ENCODE data around the gene RHBDF1. TPM values are rescaled to one million over a fixed set of nuclear protein-coding genes. Genes with fewer than 3 reads are reported as not detected.

RHBDF1 gene, protein sequence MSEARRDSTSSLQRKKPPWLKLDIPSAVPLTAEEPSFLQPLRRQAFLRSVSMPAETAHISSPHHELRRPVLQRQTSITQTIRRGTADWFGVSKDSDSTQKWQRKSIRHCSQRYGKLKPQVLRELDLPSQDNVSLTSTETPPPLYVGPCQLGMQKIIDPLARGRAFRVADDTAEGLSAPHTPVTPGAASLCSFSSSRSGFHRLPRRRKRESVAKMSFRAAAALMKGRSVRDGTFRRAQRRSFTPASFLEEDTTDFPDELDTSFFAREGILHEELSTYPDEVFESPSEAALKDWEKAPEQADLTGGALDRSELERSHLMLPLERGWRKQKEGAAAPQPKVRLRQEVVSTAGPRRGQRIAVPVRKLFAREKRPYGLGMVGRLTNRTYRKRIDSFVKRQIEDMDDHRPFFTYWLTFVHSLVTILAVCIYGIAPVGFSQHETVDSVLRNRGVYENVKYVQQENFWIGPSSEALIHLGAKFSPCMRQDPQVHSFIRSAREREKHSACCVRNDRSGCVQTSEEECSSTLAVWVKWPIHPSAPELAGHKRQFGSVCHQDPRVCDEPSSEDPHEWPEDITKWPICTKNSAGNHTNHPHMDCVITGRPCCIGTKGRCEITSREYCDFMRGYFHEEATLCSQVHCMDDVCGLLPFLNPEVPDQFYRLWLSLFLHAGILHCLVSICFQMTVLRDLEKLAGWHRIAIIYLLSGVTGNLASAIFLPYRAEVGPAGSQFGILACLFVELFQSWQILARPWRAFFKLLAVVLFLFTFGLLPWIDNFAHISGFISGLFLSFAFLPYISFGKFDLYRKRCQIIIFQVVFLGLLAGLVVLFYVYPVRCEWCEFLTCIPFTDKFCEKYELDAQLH
- total RNA-seq (2013) = 0.06 TPM
- under 1 TPM in 1 of 3 donors, not detected in 2; 0.20 TPM for polyA plus RNA-seq
- polyA minus RNA-seq = 0.88 and 1.1 TPM in 2 replicates
- total RNA-seq = 0 to 0.60 (median 0.29) reads per million in 11 experiments

GRCh38 chr16:72561-73548 lies at the start of gene RHBDF1:
Gene RHBDF1 (minus strand): TSS chr16:72631. CDS start chr16:65015, 7,616 bp downstream.
- peaks cover 52 to 69% (median 54%) of the 10 kb centered on the region in 3 donors for H3K27me3 Mint-ChIP-seq (ENCODE audit: low read depth in 3 of 3)
- H3K27me3 ChIP-seq (ENCODE audit: control insufficient read depth in 2 of 2, insufficient read depth in 2 of 2, low read length in 2 of 2) = peaks cover 13 to 54% of the 10 kb centered on the region in 2 donors
- TF ChIP-seq CTCF (IDR thresholded peaks at IDR 0.05) = no peak
- intact Hi-C loops (cut with micrococcal nuclease) = no loop called here
- WGBS (ENCODE audit: insufficient coverage) = 19% methylated on average over 59 of the region's 62 CpGs
- peak in 1 of 3 donors; percentile 43 for DNase-seq
- peak within 1 kb of the TSS in 2 of 7 donors; percentile 5 to 46 for H3K27ac Mint-ChIP-seq
- H4K20me1 ChIP-seq (ENCODE audit: insufficient read depth, low read length) = no peaks in the 10 kb centered on the region
- H3K9me3 ChIP-seq (replicated peaks in 1 of 2; ENCODE audit: control insufficient read depth in 1 of 2, insufficient read depth in 1 of 2, low read length in 2 of 2) = peaks cover 0 to 6% of the 10 kb centered on the region in 2 donors
- H3K79me2 ChIP-seq (ENCODE audit: insufficient read depth, low read length) = no peaks in the 10 kb centered on the region
- H3K36me3 Mint-ChIP-seq = peaks cover 0 to 3% of the 10 kb centered on the region in 2 donors
- no peak within 1 kb of the TSS for H3K9ac ChIP-seq (ENCODE audit: insufficient read depth, low read length, poor library complexity, severe bottlenecking)
- peaks cover 27% of the 10 kb centered on the region for H3K4me1 Mint-ChIP-seq
- no peak within 1 kb of the TSS for H3K27ac ChIP-seq (ENCODE audit: low read depth in 1 of 2, low read length in 2 of 2)
- peak within 1 kb of the TSS; percentile 47 to 83 for H3K4me3 Mint-ChIP-seq
- no peaks in the 10 kb centered on the region for H3K36me3 ChIP-seq (replicated peaks in 1 of 2; ENCODE audit: control insufficient read depth in 1 of 2, insufficient read depth in 2 of 2, low read length in 2 of 2)
- H3K4me3 ChIP-seq (replicated peaks in 1 of 3; ENCODE audit: low read depth in 2 of 3, low read length in 3 of 3) = peak within 1 kb of the TSS in 1 of 3 experiments; percentile 65
- H2AFZ ChIP-seq (ENCODE audit: insufficient read depth, low read depth, low read length, poor library complexity, severe bottlenecking) = peak within 1 kb of the TSS; percentile 59
- peaks cover 23 to 27% of the 10 kb centered on the region in 2 donors for H3K4me1 ChIP-seq (ENCODE audit: control insufficient read depth in 1 of 2, insufficient read depth in 2 of 2, low read length in 2 of 2)
- peaks cover 0 to 9% (median 4%) of the 10 kb centered on the region in 7 donors for H3K9me3 Mint-ChIP-seq
- peak within 1 kb of the TSS; percentile 64 for H3K4me2 ChIP-seq (replicated peaks; ENCODE audit: extremely low read depth, low read length, poor library complexity, severe bottlenecking)
